Measurements from ENCODE around the gene PLCH2. TPM values are rescaled to one million over a fixed set of nuclear protein-coding genes. Genes with fewer than 3 reads are reported as not detected.

PLCH2 gene
- total RNA-seq, 1 donor from 2014 or later: 0.92 TPM

DNA sequence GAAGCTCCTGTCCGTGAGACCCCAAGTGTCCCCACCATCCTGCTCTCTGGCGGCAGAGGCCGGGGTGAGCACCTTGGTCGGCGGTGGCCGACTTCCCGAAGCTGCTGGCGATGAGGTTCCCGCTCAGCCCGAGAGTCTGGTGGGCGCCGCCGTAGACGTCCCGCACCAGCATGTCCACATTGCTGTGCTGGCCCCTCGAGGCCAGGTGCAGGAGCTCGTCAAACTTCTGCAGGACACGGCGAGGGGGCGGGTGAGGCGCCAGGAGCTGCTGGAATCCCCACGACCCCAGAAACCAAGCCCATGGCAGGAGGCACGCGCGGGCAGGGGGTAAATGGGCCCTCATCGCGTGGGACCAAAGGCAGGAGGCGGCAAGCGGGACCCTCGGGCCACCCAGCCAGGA, 43.6 kb downstream of the PLCH2 start:
- Histone ChIP-seq H3K4me3 (ENCODE audit: low read depth, low read length) (no peak overlapping the region), H3K27me3 (ENCODE audit: control insufficient read depth, insufficient read depth, low read length) (no peaks in the 10 kb centered on the region), H3K36me3 (ENCODE audit: control insufficient read depth, insufficient read depth, low read length) (peaks cover 1% of the 10 kb centered on the region)
- TF ChIP-seq, protein P1, sequence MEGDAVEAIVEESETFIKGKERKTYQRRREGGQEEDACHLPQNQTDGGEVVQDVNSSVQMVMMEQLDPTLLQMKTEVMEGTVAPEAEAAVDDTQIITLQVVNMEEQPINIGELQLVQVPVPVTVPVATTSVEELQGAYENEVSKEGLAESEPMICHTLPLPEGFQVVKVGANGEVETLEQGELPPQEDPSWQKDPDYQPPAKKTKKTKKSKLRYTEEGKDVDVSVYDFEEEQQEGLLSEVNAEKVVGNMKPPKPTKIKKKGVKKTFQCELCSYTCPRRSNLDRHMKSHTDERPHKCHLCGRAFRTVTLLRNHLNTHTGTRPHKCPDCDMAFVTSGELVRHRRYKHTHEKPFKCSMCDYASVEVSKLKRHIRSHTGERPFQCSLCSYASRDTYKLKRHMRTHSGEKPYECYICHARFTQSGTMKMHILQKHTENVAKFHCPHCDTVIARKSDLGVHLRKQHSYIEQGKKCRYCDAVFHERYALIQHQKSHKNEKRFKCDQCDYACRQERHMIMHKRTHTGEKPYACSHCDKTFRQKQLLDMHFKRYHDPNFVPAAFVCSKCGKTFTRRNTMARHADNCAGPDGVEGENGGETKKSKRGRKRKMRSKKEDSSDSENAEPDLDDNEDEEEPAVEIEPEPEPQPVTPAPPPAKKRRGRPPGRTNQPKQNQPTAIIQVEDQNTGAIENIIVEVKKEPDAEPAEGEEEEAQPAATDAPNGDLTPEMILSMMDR (IDR thresholded peaks at IDR 0.05; ENCODE audit: insufficient read depth, low read length, poor library complexity, severe bottlenecking): no peak
- DNase-seq (ENCODE audit: low read depth): no peak

DNA sequence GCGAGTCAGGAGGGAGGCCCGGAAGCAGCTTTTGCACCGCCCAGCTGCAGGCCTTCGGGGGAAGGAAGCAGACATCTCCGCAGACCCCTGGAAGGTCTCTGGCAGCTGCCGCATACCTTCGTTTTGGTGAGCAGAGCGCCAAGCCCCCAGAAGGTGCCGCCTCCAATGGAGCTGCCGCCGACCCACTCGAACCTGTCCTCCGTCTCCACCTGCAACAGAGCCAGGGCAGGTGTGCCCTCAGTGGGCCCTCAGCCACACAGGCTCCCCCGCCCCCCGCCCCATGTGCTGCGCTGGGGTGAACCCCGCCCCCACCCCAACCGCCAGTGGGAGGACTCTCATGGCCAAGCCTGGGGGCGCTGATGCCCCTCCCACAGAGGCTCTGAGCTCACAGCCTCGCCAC, 44.1 kb downstream of the PLCH2 start:
- H3K4me3 ChIP-seq (ENCODE audit: low read depth, low read length): no peak overlapping the region
- TF ChIP-seq, protein P1 (IDR thresholded peaks at IDR 0.05; ENCODE audit: insufficient read depth, low read length, poor library complexity, severe bottlenecking): no peak
- no peak for DNase-seq (ENCODE audit: low read depth)
- H3K27me3 ChIP-seq (ENCODE audit: control insufficient read depth, insufficient read depth, low read length): no peaks in the 10 kb centered on the region
- H3K36me3 ChIP-seq (ENCODE audit: control insufficient read depth, insufficient read depth, low read length): peaks cover 1% of the 10 kb centered on the region

DNA sequence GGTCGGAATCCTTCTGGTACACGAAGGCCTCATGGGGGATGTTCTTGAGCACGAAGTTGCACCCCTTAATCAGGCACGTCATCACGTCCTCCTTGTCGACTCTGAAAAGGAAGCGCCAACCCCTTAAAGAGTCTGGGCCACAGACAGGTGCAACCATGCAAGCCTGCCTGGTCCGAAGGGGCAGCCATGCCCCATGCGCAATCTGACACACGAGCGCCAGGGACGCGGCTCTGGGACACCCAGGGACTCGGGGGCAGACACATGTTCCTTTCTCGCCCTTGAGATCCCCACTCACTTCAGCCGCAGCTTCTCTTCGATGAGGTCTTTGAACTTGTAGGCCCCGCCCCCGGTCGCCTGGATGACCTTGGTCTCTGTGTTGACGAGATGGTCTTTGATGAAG, 44.7 kb downstream of the PLCH2 start:
- no peak overlapping the region for H3K4me3 ChIP-seq (ENCODE audit: low read depth, low read length)
- H3K36me3 ChIP-seq (ENCODE audit: control insufficient read depth, insufficient read depth, low read length): peaks cover 1% of the 10 kb centered on the region
- H3K27me3 ChIP-seq (ENCODE audit: control insufficient read depth, insufficient read depth, low read length): no peaks in the 10 kb centered on the region
- TF ChIP-seq, protein P1 (IDR thresholded peaks at IDR 0.05; ENCODE audit: insufficient read depth, low read length, poor library complexity, severe bottlenecking): no peak
- DNase-seq (ENCODE audit: low read depth): no peak

DNA sequence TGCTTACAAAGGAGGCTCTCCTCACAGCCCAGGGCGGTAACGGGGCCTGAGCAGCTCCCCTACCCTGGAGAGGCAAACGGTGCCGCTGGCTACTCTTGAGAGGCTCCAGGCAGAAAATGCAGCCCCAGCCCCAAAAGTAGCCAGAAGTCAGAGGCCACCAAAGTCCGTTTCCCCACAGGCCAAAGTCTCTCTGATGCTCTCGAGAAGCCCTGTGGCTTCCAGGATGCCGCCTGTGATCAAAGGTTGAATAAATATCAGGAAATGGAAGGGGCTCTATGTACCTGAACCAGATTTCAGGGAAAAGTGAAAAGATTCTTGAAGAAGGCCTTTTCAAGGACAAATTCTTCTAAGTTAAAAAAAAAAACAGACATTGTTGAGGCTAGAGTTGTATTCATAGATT, 46.1 kb downstream of the PLCH2 start:
- no peak overlapping the region for H3K4me3 ChIP-seq (ENCODE audit: low read depth, low read length)
- no peak for DNase-seq (ENCODE audit: low read depth)
- H3K36me3 ChIP-seq (ENCODE audit: control insufficient read depth, insufficient read depth, low read length): no peaks in the 10 kb centered on the region
- H3K27me3 ChIP-seq (ENCODE audit: control insufficient read depth, insufficient read depth, low read length): no peaks in the 10 kb centered on the region
- TF ChIP-seq, protein P1 (IDR thresholded peaks at IDR 0.05; ENCODE audit: insufficient read depth, low read length, poor library complexity, severe bottlenecking): no peak

DNA sequence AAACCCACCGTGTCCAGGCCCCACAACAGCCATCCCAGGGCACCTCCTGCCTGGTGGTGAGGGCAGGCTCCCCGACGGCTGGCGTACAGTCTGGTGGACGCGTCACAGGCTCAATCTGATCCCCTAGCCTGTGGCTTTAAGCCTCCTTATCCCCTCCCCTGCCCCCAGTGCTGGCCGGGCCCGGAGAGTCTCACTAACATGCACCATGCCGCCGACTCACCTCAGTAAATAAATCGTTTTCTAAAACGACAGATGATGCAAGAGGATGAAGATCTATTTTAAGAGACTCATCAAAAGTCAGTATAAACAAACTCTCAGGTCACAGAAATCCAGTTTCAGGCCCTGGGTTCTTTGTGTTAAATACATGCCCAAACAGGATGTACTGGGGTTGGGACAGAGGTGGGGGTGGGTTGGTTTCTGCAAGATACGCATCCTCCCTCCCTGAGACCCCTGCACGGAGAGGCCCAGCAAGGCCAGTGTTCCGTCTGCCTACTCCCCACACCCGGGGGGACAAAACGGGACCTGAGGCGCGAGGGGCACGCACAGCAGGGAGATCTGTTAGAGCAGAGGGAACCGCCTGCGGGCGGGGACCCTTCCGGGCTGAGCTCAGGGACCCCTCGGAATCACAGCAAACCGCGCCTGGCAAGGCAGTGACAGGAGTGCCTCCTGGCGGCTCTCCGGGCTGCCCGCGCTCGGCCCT, 47.3 kb downstream of the PLCH2 start:
- no peaks in the 10 kb centered on the region for H3K36me3 ChIP-seq (ENCODE audit: control insufficient read depth, insufficient read depth, low read length)
- H3K4me3 ChIP-seq (ENCODE audit: low read depth, low read length): no peak overlapping the region
- no peak for DNase-seq (ENCODE audit: low read depth)
- TF ChIP-seq, protein P1 (IDR thresholded peaks at IDR 0.05; ENCODE audit: insufficient read depth, low read length, poor library complexity, severe bottlenecking): no peak
- H3K27me3 ChIP-seq (ENCODE audit: control insufficient read depth, insufficient read depth, low read length): no peaks in the 10 kb centered on the region

All from kidney epithelial cell (primary cell).